SK-MEL-5 (cell line): ENCODE data around the gene DNAH14. TPM values are rescaled to one million over a fixed set of nuclear protein-coding genes. Genes with fewer than 3 reads are reported as not detected.
A peak's percentile ranks its signal among the peaks of the same experiment; 100 is the strongest.
"Not testable (repeated sequence)": the region's sequence is repeated elsewhere in the genome, so short reads cannot be mapped to it uniquely, and the experiment has no call there.

Experiments
- DNase-seq: peaks from one replicate; pipeline ENCODE4 v3.0.0-alpha.2; 2016; ENCODE audit warnings: low read depth, low spot score
- in situ Hi-C: cut with HindIII; loops from 2 replicates; pipeline ENCODE4 v1.10.0; 2016; ENCODE audit warnings: low sequenced_read_pairs, high pct_unique_total_duplicates, low pct_unique_long_range_greater_than_20kb
- total RNA-seq: library from RNA; depleted of rRNA; stranded (reverse); fragments of >200 nt; shearing (Covaris generic); gene quantifications from 2 replicates; pipeline ENCODE4 v1.2.3, GENCODE V29; 2014

Gene DNAH14
- total RNA-seq, 1 experiment from 2014 or later, result 85.4 TPM

DNA sequence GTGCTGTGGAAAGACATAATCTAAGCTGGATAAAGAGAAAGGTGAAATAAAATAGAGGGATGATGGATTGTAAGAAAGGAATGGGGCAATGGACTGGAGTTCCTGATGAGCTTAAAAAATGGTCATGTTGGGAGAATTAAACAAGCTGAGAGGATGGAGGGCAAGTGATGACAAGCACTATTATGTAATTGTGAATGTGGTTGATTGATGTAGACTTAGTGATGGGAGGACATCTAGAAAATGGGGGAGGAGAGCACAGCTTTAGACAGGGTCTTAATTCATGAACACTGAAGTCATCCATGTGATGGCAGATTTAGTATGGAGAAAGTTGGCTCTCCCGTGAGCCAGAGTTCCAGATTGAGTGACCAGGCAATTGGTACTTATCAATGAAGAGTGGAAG is 29.0 kb downstream of the DNAH14 start:
- in situ Hi-C loops, result no loop called here
- DNase-seq, result no peak

DNA sequence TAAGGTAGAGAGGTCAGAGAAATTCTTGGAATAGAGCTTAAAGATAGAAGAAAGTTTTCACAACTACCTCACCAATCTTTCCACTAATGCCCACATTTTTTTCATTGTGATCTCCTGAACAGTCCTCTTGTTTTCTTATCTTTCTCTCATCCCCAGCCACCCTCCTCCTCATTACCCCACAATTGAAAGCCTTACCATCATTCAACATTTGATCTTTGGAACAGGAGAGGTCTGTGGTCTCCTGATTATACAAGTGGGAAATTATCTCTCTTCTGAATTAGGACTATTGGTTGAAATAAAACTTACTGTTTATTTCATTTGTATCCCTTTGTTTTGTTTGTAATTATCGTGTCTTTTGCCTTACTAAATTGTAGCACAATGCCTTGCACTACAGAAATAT is 29.6 kb downstream of the DNAH14 start:
- DNase-seq, result no peak
- in situ Hi-C loops, result no loop called here

DNA sequence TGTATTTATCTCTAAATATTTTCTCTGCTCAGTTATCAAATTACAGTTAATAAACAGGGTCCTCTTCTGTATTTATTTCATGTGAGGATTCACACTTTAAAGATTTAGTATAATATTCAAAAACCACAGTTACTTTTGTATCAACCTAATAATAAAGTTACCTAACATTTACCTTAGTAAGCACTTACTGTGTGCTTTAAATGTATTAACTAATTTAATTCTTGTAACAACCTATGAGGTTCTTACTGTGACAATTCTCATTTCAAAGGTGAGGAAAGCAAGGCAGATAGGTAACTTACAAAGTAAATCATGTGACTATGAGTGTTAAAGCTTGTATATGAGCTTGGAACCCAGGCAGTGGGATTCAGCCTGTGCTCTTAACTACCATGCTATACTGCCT is 30.2 kb downstream of the DNAH14 start:
- in situ Hi-C loops, result no loop called here
- no peak for DNase-seq

- in situ Hi-C loops, result no loop called here
- DNase-seq, result no peak
These were observed 50.7 kb downstream of the DNAH14 start for GRCh38 chr1:224980181-224980580.

- DNase-seq, in situ Hi-C loops: not testable (repeated sequence)
These were observed 52.5 kb downstream of the DNAH14 start for GRCh38 chr1:224981922-224982354.

GRCh38 chr1:224988042-224988441 is 58.6 kb downstream of the DNAH14 start:
- in situ Hi-C loops, result no loop called here
- no peak for DNase-seq

- DNase-seq, result no peak
- in situ Hi-C loops, result no loop called here
These were observed 60.1 kb downstream of the DNAH14 start for GRCh38 chr1:224989615-224990014.

- in situ Hi-C loops, DNase-seq: not testable (repeated sequence)
These were observed 62.1 kb downstream of the DNAH14 start for GRCh38 chr1:224991550-224991949.

DNA sequence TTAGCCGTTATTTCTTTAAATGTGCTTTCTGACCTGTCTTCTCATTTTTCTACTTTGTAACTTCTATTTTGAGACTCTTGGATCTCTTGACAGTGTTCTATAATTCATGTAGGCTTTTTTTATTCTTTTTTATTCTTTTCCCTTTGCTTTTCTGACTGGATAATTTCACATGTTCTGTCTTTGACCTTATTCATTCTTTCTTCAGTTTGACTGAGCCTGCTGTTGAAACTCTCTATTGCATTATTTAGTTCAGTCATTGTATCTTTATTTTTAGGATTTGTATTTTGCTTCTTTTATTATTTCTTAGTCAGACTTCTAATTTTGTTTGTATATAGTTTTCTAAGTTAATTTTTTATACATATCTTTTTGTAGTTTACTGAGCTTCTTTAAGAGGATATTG is 66.1 kb downstream of the DNAH14 start:
- no peak for DNase-seq
- in situ Hi-C loops, result no loop called here

- no peak for DNase-seq
- in situ Hi-C loops, result no loop called here
These were observed 66.8 kb downstream of the DNAH14 start for GRCh38 chr1:224996266-224996665.

DNA sequence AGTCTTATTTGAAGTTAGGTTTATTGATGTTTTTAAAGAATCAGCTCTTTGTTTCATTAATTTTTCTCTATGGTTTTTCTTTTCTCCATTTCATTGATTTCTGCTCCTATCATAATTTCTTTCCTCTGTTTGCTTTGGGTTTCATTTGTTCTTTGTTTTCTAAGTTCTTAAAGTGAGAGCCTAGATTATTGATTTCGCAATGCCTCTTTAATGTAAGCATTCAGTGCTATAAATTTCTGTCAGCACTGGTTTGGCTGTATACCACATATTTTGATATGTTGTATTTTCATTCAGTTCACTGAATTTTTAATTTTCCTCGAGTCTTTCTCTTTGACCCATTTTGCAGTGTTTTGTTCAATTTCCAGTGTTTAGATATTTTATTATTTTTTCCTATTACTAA is 68.7 kb downstream of the DNAH14 start:
- in situ Hi-C loops, result no loop called here
- no peak for DNase-seq

GRCh38 chr1:225004396-225004795 is 74.9 kb downstream of the DNAH14 start:
- in situ Hi-C loops, result no loop called here
- peak; percentile 7 for DNase-seq

GRCh38 chr1:225006352-225006751 is 76.9 kb downstream of the DNAH14 start:
- in situ Hi-C loops, DNase-seq: not testable (repeated sequence)

- in situ Hi-C loops, DNase-seq: not testable (repeated sequence)
These were observed 78.6 kb downstream of the DNAH14 start for GRCh38 chr1:225008050-225008449.

GRCh38 chr1:225021037-225021436 is 91.6 kb downstream of the DNAH14 start:
- in situ Hi-C loops, result no loop called here
- no peak for DNase-seq

- no peak for DNase-seq
- in situ Hi-C loops, result no loop called here
These were observed 97.2 kb downstream of the DNAH14 start for GRCh38 chr1:225026701-225027100.

DNA sequence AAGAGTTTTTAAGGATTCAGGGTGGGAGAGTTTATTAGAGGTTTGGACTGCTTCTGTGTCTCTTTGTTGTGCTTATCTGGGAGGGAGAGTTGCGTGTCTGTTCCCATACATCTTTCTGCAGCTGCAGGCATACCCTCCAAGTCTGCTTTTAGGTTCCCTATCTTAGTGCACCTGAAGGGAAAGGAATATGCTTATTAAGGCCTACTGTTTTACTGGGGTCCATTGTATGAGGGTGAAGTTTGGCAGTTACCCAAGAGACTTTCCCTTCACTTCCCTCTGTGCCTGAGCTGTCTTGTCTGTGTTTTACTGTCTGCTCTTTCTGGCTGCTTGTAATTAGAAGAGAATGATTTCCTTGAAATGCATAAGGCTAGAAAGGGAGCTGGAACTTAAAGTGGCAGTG is 107.0 kb downstream of the DNAH14 start:
- in situ Hi-C loops, result not testable (repeated sequence)

GRCh38 chr1:225042263-225042662 is 112.8 kb downstream of the DNAH14 start:
- in situ Hi-C loops, result no loop called here
- no peak for DNase-seq

More for the DNA sequence above, 107.0 kb downstream of the DNAH14 start:
- not testable (repeated sequence) for DNase-seq

- DNase-seq, result no peak
- in situ Hi-C loops, result no loop called here
These were observed 114.8 kb downstream of the DNAH14 start for GRCh38 chr1:225044258-225044657.

DNA sequence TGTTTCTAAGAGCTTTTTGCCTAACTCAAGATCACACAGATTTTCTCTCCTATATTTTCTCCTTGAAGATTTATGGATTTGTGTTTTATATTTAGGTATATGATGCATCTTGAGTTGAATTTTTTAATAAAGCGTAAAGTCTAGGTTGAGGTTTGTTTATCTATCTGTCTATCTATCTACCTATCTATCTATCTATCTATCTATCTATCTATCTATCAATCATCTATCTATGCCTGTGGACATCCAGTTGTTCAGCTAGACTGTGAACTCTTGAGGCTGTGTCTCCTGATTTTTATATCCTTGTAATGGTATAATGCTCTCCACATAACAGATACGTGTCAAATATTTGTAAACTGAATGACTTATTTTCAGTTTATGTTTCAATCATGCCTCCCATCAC is 120.1 kb downstream of the DNAH14 start:
- in situ Hi-C loops, result no loop called here
- DNase-seq, result no peak
